OCI-LY1 (cell line): Measurements from ENCODE around the gene DYSF.

Experiments used
- CTCF ChIP-seq: fragments of 200-600 bp; sonication (generic), shearing (Covaris generic); IDR thresholded peaks from 2 replicates; pipeline ENCODE4 v1.5.1; 2017; ENCODE audit warnings: mild to moderate bottlenecking, antibody characterized with exemption, low read length, moderate library complexity, mixed read lengths
- EZH2 ChIP-seq: fragments of 200-600 bp; sonication (generic), shearing (Covaris generic); IDR thresholded peaks from 2 replicates; pipeline ENCODE4 v1.8.0; 2017; ENCODE audit warnings: borderline replicate concordance, mixed run types, mild to moderate bottlenecking, antibody characterized with exemption, low read length, moderate library complexity, mixed read lengths

GRCh38 chr2:71476495-71476894 lies 23.1 kb downstream of the DYSF start:
- TF ChIP-seq CTCF (no peak), EZH2 (no peak)
